ENCODE measurements around the gene CCDC7.
"Not testable (repeated sequence)": the region's sequence is repeated elsewhere in the genome, so short reads cannot be mapped to it uniquely, and the experiment has no call there.

Gene CCDC7

DNA sequence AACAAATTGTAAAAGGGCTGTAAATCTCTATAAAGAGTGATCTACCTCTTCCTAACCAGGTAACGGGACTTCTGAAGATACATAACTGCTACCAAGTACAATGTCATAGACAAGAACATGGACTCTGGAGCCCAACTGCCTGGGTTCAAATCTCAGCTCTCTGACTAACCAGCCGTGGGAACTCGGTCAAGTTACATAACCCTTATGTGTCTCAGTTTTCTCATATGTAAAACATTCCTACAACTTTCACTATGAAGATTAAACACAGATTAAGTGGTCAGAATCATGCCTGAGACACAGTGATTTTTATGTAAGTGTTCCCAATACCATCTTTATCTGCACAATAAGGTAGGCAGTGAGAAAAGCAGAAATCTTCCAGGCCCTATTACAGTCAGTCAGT is 459.5 kb downstream of the CCDC7 start:
- DNase-seq (ENCODE audit: extremely low read depth, low read depth), result no peak
- no peak overlapping the region for H3K4me3 ChIP-seq (replicated peaks; ENCODE audit: low read depth, low read length)
- TF ChIP-seq, protein P1, sequence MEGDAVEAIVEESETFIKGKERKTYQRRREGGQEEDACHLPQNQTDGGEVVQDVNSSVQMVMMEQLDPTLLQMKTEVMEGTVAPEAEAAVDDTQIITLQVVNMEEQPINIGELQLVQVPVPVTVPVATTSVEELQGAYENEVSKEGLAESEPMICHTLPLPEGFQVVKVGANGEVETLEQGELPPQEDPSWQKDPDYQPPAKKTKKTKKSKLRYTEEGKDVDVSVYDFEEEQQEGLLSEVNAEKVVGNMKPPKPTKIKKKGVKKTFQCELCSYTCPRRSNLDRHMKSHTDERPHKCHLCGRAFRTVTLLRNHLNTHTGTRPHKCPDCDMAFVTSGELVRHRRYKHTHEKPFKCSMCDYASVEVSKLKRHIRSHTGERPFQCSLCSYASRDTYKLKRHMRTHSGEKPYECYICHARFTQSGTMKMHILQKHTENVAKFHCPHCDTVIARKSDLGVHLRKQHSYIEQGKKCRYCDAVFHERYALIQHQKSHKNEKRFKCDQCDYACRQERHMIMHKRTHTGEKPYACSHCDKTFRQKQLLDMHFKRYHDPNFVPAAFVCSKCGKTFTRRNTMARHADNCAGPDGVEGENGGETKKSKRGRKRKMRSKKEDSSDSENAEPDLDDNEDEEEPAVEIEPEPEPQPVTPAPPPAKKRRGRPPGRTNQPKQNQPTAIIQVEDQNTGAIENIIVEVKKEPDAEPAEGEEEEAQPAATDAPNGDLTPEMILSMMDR (IDR thresholded peaks at IDR 0.05; ENCODE audit: low read depth, low read length, missing control alignments), result no peak

DNA sequence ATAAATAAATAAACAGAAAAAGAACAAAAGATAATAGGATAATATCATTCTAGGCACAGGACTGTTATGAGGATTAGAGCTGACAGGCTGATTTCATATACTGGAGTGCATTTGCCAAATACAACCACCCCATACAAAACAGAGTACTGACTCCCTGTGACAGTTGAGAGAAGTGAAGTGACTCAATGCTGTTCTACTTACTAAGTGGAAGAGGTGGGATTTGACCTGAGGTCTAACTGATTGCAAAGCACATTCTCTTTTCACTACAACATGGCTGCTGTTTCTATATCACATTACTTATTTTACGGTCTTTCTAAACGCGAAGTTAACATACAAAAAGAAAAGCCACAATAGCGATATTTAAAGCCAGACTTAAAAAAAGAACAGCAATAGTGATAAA is 460.7 kb downstream of the CCDC7 start:
- no peak overlapping the region for H3K4me3 ChIP-seq (replicated peaks; ENCODE audit: low read depth, low read length)
- TF ChIP-seq, protein P1 (IDR thresholded peaks at IDR 0.05; ENCODE audit: low read depth, low read length, missing control alignments), result no peak
- no peak for DNase-seq (ENCODE audit: extremely low read depth, low read depth)

DNA sequence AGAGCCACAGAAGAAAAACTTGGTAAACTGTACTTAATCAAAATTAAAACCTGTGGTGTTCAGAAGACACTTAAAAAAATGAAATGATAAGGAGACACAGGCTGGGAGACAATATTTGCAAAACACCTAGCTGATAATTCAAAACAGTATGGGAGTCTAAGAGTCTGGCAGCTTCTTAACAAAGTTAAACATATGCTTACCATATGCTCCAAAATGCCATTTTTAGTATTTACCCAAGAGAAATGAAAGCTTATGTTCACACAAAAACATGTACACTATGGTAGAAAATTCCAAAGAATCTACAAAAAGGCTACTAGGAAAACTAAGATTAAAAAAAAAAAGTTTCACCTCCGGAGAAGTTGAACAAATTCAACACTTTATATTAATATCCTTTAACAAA is 463.5 kb downstream of the CCDC7 start:
- peak; percentile 29 for DNase-seq (ENCODE audit: extremely low read depth, low read depth)
- TF ChIP-seq, protein P1 (IDR thresholded peaks at IDR 0.05; ENCODE audit: low read depth, low read length, missing control alignments), result no peak
- no peak overlapping the region for H3K4me3 ChIP-seq (replicated peaks; ENCODE audit: low read depth, low read length)

DNA sequence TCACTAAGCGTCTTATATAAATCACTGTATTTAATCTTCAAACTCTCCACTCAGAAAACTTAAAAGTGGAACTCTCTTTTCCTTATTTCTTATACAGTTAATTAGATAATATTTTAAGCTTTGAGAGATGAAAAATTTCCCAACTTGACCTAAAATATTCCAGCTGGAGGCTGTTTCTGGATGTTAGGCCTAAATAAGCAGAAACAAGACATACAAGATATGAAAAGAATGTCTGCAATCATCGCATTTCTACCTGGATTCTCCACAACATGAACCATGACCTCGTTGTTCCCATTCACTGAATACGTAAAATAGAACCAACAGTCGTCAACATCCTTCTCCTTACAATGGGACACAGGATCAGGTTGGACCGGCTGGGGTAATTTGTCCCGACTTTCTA is 464.0 kb downstream of the CCDC7 start:
- DNase-seq (ENCODE audit: extremely low read depth, low read depth); H3K4me3 ChIP-seq (replicated peaks; ENCODE audit: low read depth, low read length): not testable (repeated sequence)

DNA sequence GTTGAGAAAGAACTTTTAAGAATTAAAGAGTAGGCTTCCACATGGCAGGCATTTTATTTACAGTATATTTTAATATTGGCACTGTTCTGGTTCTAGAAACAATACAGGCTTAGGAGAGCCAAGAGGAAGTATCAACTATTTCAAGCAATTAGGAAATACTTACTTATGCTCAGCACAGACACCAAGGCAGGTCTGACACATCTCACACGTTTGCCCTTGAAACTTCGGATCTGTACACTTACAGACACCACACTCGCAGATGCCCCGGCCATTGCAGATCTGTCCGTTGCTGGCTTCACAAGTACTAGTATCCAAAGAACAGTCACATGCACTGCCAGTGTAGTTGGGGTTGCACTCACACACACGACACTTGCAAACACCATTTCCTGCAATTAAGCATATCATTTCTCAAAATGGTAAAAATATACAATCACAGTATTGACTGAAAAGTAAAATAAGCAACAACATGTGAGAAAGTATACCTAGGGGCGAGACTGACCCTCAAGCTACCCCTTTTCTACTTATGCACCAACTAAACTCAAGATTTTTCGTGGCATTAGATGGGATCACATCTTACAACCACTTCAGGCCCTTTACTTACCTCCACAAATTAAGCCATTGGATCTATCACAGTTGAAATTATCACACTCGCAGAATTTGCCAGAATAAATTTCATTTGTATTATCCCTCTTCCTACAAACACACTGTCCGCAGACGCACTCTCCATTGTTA is 465.5 kb downstream of the CCDC7 start:
- no peak for DNase-seq (ENCODE audit: extremely low read depth, low read depth)
- TF ChIP-seq, protein P1 (IDR thresholded peaks at IDR 0.05; ENCODE audit: low read depth, low read length, missing control alignments), result no peak
- H3K4me3 ChIP-seq (replicated peaks; ENCODE audit: low read depth, low read length), result no peak overlapping the region

DNA sequence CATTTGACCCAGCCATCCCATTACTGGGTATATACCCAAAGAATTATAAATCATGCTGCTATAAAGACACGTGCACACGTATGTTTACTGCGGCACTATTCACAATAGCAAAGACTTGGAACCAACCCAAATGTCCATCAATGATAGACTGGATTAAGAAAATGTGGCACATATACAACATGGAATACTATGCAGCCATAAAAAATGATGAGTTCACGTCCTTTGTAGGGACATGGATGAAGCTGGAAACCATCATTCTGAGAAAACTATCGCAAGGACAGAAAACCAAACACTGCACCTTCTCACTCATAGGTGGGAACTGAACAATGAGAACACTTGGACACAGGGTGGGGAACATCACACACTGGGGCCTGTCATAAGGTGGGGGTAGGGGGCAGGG is 471.9 kb downstream of the CCDC7 start:
- H3K4me3 ChIP-seq (replicated peaks; ENCODE audit: low read depth, low read length); DNase-seq (ENCODE audit: extremely low read depth, low read depth): not testable (repeated sequence)

DNA sequence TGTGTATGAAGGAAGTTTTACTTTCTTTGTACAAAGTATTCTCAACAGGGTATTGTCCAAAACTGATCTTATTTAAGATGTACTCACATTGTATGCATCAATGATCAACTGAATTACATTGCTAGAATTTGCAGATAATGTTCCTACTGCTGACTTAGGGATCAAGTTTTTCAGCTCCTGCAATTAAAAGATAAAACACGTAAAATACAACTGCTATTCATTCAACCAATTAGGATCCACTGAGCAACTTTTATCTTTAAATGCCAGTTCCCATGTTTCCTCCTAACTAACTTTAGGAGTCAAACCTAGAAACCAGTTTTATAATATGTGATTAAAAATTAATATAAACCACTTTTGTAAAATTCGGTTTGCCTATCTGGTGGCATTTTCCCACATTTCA is 476.2 kb downstream of the CCDC7 start:
- no peak for DNase-seq (ENCODE audit: extremely low read depth, low read depth)
- TF ChIP-seq, protein P1 (IDR thresholded peaks at IDR 0.05; ENCODE audit: low read depth, low read length, missing control alignments), result no peak
- no peak overlapping the region for H3K4me3 ChIP-seq (replicated peaks; ENCODE audit: low read depth, low read length)

DNA sequence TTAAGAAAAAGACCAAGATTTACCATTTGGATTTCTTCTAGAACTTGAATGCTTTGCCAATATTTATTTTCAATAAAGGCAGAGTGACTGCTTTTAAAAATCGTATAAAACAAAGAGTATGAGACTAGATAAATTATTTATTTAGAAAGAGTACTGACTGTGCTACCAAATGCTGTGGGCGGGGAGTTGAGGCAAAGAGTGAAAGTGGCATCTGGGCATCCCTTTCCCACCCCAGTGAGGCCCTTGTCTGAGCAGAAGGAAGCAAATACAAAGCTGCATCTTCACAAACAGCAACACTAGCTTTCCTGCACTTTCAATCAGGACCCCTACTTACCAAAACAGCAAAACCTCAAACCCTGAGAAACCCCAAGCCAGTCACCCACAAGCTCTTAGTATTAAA is 477.2 kb downstream of the CCDC7 start:
- H3K4me3 ChIP-seq (replicated peaks; ENCODE audit: low read depth, low read length), result no peak overlapping the region
- TF ChIP-seq, protein P1 (IDR thresholded peaks at IDR 0.05; ENCODE audit: low read depth, low read length, missing control alignments), result no peak
- no peak for DNase-seq (ENCODE audit: extremely low read depth, low read depth)
